GM21717 (cell line): ENCODE measurements around the gene UFSP1.

Experiments
- ATAC-seq: cut with Tn5 transposase; IDR thresholded peaks from one replicate; pipeline ENCODE4 v1.9.1; 2021; ENCODE audit warnings: mild to moderate bottlenecking, moderate library complexity; ENCODE audit not compliant: unreplicated experiment

UFSP1 gene

GRCh38 chr7:100882785-100883526, 6.6 kb downstream of the UFSP1 start:
- no peak for ATAC-seq

- ATAC-seq, result no peak
Observed at GRCh38 chr7:100882201-100882600, 7.3 kb downstream of the UFSP1 start.

GRCh38 chr7:100881136-100881535, 8.4 kb downstream of the UFSP1 start:
- no peak for ATAC-seq

GRCh38 chr7:100880645-100881044, 8.9 kb downstream of the UFSP1 start:
- ATAC-seq, result no peak

- no peak for ATAC-seq
Observed at GRCh38 chr7:100879685-100880261, 9.7 kb downstream of the UFSP1 start.

GRCh38 chr7:100878685-100879084, 10.8 kb downstream of the UFSP1 start:
- ATAC-seq, result no peak

GRCh38 chr7:100878013-100878412, 11.5 kb downstream of the UFSP1 start:
- no peak for ATAC-seq

- ATAC-seq, result peak; percentile 22
Observed at GRCh38 chr7:100875356-100875751, 14.2 kb downstream of the UFSP1 start.

- ATAC-seq, result peak; percentile 74
Observed at GRCh38 chr7:100874577-100875355, 14.7 kb downstream of the UFSP1 start, which contains the start of gene SRRT. TSS of gene SRRT (plus strand) at chr7:100875103. CDS start at chr7:100875591, 488 bp downstream.

- ATAC-seq, result no peak
Observed at GRCh38 chr7:100874300-100874576, 15.3 kb downstream of the UFSP1 start.

GRCh38 chr7:100873599-100874299, 15.8 kb downstream of the UFSP1 start:
- no peak for ATAC-seq

GRCh38 chr7:100867776-100868485, 21.6 kb downstream of the UFSP1 start:
- ATAC-seq, result no peak

- ATAC-seq, result no peak
Observed at GRCh38 chr7:100867040-100867775, 22.3 kb downstream of the UFSP1 start, which contains the start of gene TRIP6. TSS of gene TRIP6 (plus strand) at chr7:100867387. CDS start at chr7:100867498, 111 bp downstream.

GRCh38 chr7:100866729-100867039, 22.8 kb downstream of the UFSP1 start:
- no peak for ATAC-seq

- no peak for ATAC-seq
Observed at GRCh38 chr7:100865938-100866728, 23.4 kb downstream of the UFSP1 start.

GRCh38 chr7:100865372-100865911, 24.1 kb downstream of the UFSP1 start:
- no peak for ATAC-seq

GRCh38 chr7:100864263-100864845, 25.2 kb downstream of the UFSP1 start:
- no peak for ATAC-seq

- ATAC-seq, result no peak
Observed at GRCh38 chr7:100863406-100863950, 26.0 kb downstream of the UFSP1 start.
